Non-pigmented ciliary epithelial cell (primary cell): ENCODE data around the gene AGAP3.

Experiments
- DNase-seq: peaks from one replicate; pipeline ENCODE4 v3.0.0-alpha.2; 2010; ENCODE audit warnings: low read depth

The AGAP3 gene

GRCh38 chr7:151110236-151110940 lies 24.1 kb downstream of the AGAP3 start:
- no peak for DNase-seq

DNA sequence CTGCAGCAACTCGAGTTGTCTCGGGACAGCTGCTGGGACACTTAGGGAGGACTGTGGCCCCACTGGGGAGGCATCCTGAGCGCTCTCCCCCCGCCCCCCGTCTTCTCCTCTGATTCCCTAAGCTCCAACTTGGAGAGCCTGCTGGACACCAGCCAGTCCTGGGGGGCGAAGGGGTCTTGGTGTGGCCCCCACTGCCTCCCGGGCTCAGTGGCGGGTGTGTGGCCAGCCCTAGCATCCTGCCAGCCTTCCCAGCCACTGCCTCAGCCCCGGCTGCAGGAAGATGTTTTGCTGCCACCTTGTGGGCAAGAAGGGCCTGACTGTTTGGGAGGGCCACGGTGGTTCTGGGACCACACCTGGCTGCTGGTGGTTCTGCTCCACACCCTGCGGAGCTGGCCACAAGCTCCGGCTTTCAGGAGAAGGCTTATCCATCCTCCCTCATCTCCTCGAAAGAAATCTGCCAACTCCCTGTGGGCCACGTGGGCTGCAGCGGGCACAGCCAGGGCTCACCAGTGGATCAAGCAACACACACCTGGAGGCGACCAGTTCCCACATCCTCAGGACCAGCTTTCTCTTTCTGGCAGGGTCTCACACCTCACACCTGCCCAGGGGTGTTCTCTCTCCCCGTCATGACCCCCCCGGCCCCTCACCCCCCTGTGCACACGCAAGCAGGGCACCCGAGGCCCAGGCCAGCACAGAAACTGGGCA lies 24.8 kb downstream of the AGAP3 start:
- no peak for DNase-seq

DNA sequence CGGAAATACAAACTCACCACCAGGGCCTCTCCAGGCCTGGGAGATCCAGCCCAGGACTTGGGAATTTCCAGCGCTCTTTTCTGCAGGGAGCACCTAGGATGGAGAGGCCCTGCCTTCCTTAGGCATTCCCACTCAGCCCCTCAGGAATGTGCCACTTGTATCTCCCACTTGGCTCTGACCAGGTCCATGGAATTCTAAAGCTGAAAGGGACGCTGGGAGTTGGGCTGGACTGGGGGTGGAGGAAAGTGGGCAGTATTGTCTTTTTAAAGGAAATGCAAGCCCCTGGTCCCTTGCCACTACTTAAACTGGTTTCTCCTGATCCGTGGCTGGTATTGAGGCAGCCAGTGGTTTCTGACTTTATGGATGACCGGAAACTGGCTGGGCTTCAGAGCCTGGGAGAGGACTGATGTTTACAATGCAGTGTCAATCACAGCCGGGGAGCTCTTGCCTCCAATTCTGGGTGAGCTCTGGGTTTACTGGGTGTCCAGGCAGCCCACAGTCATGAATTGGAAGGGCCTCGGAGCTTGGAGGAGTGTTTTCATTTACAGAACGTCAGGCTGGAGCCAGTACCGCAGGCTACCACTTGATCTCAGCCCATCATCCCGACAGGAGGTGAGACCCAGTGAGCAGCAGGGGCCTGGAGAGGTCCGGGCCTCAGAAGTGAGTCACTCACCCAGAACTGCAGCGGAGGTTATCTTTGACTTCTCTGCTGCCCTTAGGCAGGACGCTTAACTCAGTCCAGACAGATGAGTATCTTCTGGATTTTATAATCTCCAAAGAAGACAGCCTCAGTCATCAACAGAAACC lies 27.3 kb downstream of the AGAP3 start:
- no peak for DNase-seq

DNA sequence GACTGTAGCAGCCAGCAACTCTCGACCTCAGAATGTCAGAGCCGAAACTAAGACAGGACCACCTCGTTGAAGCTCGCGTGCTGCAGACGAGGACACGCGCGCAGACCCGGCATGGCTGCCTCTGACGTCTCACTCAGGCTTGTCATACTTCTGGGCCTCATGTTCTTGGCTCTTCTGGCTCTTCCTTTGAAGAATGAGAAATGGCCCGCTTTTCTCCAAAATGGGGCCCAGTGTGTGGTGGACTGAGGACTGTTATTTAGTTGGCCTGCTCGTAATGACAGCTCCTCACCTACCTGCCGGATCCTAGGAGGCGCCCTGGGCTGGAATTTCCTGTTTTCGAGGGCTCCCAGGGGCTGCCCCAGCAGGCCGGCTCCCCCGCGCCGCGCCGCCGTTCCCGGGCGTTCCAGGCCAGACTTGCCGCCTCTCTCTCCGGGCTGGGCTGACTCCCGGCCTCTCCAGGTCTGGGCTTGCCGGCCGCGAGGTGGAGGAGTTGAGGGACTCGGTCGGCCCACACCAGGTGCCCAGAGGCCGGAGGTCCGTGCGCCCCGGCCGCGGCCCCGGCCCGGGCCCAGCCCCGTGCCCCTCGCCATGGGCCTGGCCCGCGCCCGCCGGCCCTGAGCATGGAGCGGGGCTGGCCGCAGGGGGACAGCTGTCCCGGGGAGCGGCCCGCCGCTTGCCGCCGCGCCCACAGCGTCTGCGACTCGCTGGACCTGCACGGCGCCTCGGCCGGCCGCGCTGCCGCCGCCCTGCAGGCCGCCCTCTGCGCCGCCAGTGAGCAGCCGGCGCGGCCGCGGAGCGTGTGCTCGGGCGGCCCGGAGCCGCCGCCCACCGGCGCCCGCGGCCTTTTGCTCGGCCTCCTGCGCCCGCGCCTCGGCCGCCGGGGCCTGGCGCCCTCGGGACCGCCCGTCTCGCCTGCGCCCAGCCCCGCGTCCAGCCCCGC lies 28.1 kb downstream of the AGAP3 start:
- no peak for DNase-seq

DNA sequence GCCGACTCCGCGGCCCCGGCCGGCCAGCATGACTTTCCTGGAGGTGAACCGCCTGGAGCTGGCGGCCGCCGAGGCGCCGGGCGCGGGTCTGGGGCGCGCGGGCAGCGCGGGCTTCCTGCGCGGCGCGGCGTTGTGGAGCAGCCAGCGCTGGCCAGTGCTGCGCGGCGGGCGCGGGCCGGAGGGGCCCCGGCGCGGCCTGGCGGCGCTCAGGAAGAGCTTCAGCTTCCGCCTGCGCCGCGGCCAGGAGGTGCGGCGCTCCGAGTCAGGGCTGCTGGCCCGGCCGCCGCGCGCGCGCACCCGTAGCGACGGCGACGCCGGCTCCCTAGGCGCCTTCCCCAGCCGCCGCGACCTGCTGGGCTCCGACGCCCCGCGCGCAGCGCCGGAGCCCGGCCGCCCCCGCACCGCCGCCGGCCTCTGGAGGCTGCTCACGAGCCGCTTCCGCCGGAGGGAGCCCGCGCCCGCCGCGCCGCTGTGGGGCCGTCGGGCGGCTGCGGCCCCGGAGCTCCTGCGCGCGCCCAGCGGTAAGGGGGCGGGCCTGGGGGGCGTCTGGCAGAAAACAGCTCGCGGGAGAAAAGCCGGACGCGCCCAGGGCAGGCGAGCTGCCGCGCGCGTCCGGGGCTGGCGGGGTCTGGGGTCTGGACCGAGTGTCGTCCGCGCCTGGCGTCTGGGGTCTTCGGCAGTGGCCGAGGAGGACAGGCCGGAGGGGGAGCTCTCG lies 29.0 kb downstream of the AGAP3 start:
- no peak for DNase-seq

GRCh38 chr7:151115836-151116418 lies 29.7 kb downstream of the AGAP3 start:
- no peak for DNase-seq

DNA sequence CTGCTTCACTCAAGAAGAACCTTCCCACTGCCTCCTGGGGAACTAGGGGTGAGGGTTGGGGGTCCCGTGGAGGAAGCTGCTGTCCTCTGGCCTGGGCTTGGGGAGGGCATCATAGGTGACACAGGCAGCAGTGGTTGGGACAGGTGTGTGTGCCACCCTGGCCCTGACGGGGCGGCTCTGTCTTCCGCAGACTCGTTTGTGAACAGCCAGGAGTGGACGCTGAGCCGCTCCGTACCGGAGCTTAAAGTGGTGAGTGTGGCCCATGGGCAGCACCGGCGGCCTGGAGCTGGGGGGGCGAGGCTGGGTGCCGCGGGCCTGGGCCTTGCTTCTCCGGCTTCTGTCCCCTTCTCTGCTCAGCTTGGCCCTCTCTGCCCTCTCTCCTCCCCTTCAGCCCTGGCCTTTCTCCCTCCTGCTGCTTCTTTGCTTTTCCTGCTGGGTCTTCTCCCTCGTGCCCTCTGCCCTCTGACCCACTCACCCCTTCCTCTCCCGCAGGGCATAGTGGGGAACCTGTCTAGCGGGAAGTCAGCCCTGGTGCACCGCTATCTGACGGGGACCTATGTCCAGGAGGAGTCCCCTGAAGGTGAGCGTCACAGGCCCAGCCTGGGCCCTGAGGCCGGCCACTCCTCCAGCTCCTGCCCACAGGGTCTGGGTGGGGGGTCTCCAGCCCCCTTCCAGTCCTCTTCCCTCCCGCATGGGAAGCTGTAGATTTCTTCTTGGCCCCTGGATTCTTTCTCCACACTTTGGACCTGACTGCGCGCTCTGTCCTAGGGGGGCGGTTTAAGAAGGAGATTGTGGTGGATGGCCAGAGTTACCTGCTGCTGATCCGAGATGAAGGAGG lies 30.5 kb downstream of the AGAP3 start:
- DNase-seq: no peak

DNA sequence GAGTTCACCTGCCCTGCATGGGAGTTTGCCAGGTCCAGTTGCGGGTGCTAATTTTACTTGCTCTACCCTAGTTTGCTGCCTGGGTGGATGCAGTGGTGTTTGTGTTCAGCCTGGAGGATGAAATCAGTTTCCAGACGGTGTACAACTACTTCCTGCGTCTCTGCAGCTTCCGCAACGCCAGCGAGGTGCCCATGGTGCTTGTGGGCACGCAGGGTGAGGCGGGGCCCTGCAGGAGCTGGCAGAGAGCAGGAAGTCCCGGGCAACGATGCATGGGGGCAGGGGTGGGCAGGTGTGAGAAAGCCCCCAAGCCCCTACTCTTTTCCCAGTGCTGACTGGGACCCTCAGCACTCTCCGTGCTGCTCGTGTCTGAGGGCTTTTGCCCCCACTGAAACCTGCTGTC lies 31.3 kb downstream of the AGAP3 start:
- DNase-seq: no peak

DNA sequence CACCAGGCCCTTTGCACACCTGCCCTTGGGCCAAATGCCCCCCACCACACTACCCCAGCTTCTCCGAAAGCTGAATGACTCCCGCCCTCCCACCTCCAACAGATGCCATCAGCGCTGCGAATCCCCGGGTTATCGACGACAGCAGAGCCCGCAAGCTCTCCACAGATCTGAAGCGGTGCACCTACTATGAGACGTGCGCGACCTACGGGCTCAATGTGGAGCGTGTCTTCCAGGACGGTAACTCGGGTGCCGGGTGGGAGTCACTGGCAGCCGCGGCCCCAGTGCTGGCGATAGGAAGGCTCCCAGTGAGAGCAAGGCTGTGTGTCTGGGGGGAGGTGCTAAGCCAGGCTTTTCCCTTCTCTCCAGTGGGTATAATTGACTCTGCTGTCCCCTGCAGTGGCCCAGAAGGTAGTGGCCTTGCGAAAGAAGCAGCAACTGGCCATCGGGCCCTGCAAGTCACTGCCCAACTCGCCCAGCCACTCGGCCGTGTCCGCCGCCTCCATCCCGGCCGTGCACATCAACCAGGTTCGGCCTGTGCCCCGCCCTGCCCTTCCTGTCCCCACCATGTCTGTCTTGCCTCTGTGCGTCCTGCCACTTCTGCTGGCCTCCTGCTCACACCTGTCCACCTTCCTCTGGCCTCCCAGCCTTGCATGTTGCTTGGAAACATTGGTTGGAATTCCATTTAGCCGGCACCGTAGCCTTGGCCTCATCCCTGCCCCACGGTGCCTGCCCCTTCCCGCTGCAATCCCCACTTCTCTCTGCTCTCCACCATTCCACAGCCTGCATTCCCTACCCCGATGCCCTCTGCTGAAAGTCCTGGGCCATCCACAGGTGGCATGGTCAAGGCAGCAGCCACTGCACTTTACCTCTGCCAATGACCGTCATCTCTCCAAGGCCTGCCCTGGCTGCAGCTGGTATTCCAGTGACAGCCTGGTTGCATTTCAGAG lies 32.1 kb downstream of the AGAP3 start:
- DNase-seq: no peak

- no peak for DNase-seq
Observed at GRCh38 chr7:151119055-151119415, 32.8 kb downstream of the AGAP3 start.

GRCh38 chr7:151119902-151120301 lies 33.6 kb downstream of the AGAP3 start:
- no peak for DNase-seq

DNA sequence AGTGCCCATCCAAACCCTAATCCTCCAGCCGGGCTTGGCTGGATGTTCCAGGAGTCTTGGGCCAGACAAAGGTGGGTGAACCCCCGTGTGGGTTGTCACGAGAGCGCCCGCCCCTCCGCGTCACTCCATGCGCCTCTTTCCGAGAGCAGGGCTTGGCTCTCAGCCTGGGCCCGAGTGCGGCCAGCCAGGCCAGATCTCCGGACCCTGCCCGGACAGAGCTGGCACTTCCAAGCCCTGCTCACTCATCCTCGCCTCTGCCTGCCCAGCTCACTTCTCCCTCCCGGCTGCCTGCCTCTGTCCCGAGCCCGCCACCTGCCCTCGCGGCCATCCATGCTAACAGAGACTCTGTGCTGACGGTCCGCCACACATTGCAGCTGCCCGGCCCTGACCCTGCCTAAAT lies 34.6 kb downstream of the AGAP3 start:
- DNase-seq: no peak

DNA sequence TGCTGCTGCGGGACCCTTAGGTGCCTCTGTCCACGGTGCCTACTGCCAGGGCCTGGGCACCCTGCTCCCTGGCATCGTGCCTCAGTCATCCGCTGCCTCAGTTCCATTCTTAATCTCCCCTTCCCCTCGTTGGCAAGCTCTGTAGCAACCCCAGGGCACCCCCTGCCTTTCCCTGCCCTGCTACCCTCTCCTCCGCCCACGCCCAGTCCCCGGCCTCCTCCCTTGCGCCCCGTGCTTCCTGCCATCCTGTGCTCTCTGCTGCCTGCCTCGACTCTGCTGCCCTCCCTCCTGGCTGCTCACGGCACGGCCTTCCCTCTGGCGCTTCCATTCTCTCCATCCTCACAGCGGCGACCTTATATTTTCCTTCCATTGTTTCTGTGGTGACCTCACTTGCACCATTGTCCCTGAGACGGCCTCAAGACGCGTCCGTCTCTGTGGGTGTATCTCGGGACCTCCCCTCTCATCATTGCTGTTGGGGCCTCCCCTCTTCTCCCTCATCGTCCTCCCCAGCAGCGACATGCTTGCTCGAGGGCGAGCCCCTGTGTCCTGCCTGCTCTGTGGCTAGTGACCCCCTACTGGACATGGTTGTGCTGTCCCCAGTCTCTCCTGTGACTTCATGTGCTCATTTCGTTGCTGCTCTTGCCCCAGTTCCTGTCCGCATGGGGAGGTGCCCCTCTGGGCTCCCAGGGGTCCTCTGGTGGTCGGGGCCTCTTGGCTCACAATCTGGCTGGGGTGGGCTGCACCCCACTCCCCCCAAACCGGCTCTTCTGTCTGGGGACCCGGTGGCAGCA lies 35.3 kb downstream of the AGAP3 start:
- no peak for DNase-seq

- DNase-seq: no peak
Observed at GRCh38 chr7:151122276-151122675, 36.0 kb downstream of the AGAP3 start.

DNA sequence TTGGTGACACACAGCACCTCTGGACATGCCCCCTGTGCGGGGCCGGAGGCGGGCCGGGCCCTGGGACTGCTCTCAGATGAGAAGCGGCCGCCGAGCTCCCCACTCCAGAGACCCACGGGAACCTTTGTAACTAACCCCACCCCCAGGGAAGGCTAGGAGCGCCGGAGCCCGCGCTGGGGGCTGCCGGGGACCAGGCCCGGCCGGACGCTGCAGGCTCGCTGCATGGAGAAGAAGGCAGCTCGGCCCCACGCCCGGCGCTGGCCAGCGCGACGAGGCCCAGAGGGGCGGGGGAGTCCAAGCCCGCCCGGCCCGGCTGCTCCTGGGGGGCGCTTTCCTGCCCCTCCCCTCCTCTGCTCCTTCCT lies 36.5 kb downstream of the AGAP3 start:
- DNase-seq: no peak

DNA sequence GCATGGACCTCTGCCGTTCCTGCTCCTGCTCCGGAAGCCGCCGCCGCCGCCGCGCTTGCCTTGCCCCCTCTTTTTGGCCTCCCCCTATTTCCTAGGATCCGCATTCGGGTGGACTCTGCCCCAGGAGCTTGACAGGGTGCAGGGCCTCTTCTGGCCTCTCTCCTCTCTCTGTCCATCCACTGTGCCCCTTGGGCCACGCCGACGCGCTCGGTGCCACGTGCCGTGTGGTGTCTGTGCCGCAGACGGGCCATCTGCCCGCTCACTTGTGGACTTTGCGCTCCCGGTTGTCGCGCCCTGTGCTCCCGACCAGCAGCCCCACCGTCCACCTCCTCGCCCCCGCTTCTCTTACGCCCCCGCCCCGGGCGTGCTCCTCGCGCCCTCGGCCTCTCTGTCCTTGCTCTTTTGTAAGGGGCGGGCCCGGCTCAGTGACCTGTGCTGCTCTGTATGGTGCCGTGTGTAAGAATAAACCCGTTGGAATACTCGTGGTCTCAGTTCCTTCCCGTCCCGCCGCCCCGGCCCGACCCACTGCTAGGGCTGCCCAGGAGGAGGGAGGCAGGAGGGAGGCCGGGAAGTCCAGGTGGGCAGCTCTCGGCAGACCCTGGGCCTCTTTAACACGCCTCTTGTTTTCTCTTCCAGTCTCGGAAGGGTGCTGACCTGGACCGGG lies 37.0 kb downstream of the AGAP3 start:
- DNase-seq: no peak

DNA sequence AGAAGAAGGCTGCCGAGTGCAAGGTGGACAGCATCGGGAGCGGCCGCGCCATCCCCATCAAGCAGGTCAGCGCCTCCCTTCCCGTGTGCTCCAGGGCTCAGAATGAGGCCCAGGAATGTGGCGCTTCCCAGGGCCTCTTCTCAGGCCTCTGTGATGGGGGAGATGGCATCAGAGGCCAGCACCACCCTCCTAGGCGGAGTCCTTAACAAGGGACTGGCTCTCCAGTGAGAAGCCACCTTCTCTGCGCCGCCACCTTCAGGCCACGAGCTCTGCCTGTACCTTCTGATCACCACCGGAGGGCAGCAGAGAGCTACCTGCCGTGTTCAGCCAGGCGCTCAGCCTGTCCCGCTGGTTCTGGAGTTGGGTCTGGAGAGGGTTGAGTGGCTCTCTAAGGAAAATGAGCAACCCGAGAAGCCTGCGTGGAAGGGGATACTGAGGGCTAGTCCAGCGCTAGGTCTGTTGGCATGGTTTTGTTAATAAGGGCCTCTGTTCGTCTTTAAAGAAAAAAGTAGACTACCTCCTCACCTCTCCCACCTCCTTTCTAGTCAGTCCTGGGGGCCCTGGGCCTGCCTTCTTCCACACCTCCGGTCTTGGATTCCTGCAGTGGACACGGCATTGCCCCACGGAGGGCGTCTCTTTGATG lies 37.7 kb downstream of the AGAP3 start:
- no peak for DNase-seq
